HG03354 (cell line): ENCODE data around the gene RAD9A.
A peak's percentile ranks its signal among the peaks of the same experiment; 100 is the strongest.

Experiments
- ATAC-seq: cut with Tn5 transposase; IDR thresholded peaks from one replicate; pipeline ENCODE4 v1.9.1; 2021; ENCODE audit warnings: mild to moderate bottlenecking; ENCODE audit not compliant: unreplicated experiment, poor library complexity, severe bottlenecking

RAD9A gene

GRCh38 chr11:67406969-67407687 is 15.3 kb downstream of the RAD9A start:
- ATAC-seq = no peak

GRCh38 chr11:67407688-67408163 is 15.9 kb downstream of the RAD9A start:
- no peak for ATAC-seq

- ATAC-seq = no peak
Measured at GRCh38 chr11:67408437-67409200, 16.8 kb downstream of the RAD9A start.

- ATAC-seq = peak; percentile 63
Measured at GRCh38 chr11:67409261-67409666, 17.5 kb downstream of the RAD9A start.

GRCh38 chr11:67409781-67410368 is 18.1 kb downstream of the RAD9A start:
- peak; percentile 7 for ATAC-seq

GRCh38 chr11:67410369-67410831 is 18.6 kb downstream of the RAD9A start:
- ATAC-seq = no peak

- no peak for ATAC-seq
Measured at GRCh38 chr11:67410984-67411784, 19.4 kb downstream of the RAD9A start.

- no peak for ATAC-seq
Measured at GRCh38 chr11:67411785-67412152, 20.0 kb downstream of the RAD9A start.

- no peak for ATAC-seq
Measured at GRCh38 chr11:67412495-67413179, 20.9 kb downstream of the RAD9A start.

GRCh38 chr11:67413266-67413849 is 21.6 kb downstream of the RAD9A start:
- ATAC-seq = no peak

GRCh38 chr11:67415501-67416304 is 23.9 kb downstream of the RAD9A start, which contains the start of gene CARNS1:
Gene CARNS1, plus strand, starts transcription at chr11:67415678. Its CDS starts 522 bp downstream, at chr11:67416200.
- no peak for ATAC-seq

- ATAC-seq = no peak
Measured at GRCh38 chr11:67416416-67417335, 24.9 kb downstream of the RAD9A start.

GRCh38 chr11:67417425-67417824 is 25.6 kb downstream of the RAD9A start:
- ATAC-seq = no peak

- ATAC-seq = no peak
Measured at GRCh38 chr11:67418476-67419281, 26.9 kb downstream of the RAD9A start.

- no peak for ATAC-seq
Measured at GRCh38 chr11:67419325-67420049, 27.7 kb downstream of the RAD9A start.
